AG04449 (cell line): ENCODE results near the gene FGF16.

Experiments
- CTCF ChIA-PET: fragments of 350-600 bp; formaldehyde crosslinking; extraction: SDS; loops from one replicate; lab custom pipeline; 2021; ENCODE audit warnings: antibody characterized with exemption; lab: Yijun Ruan, JAX
- POLR2A ChIA-PET: fragments of 400-600, 350-600 bp; formaldehyde crosslinking; extraction: SDS; loops from one replicate; lab custom pipeline; 2020; ENCODE audit warnings: antibody characterized with exemption, inconsistent platforms; lab: Yijun Ruan, JAX
- DNase-seq: peaks from one replicate; pipeline ENCODE4 v3.0.0-alpha.2; 2010; ENCODE audit warnings: low read depth, low spot score
- H3K4me3 ChIP-seq: 2 replicates; pipeline ENCODE4 v1.5.1; 2011; ENCODE audit warnings: low read depth, mild to moderate bottlenecking, control low read depth, low read length
- CTCF ChIP-seq: IDR thresholded peaks from one replicate; pipeline ENCODE4 v1.5.1; 2011; ENCODE audit warnings: mild to moderate bottlenecking, moderate library complexity, low read length, control low read depth, inconsistent platforms; ENCODE audit not compliant: insufficient read depth; ENCODE audit errors: missing control alignments

Gene FGF16

GRCh38 chrX:77415882-77416281 lies 31.3 kb upstream of the FGF16 start:
- H3K4me3 ChIP-seq: no peak overlapping the region
- POLR2A ChIA-PET: no interaction called here
- TF ChIP-seq CTCF: no peak
- CTCF ChIA-PET: no interaction called here
- no peak for DNase-seq

DNA sequence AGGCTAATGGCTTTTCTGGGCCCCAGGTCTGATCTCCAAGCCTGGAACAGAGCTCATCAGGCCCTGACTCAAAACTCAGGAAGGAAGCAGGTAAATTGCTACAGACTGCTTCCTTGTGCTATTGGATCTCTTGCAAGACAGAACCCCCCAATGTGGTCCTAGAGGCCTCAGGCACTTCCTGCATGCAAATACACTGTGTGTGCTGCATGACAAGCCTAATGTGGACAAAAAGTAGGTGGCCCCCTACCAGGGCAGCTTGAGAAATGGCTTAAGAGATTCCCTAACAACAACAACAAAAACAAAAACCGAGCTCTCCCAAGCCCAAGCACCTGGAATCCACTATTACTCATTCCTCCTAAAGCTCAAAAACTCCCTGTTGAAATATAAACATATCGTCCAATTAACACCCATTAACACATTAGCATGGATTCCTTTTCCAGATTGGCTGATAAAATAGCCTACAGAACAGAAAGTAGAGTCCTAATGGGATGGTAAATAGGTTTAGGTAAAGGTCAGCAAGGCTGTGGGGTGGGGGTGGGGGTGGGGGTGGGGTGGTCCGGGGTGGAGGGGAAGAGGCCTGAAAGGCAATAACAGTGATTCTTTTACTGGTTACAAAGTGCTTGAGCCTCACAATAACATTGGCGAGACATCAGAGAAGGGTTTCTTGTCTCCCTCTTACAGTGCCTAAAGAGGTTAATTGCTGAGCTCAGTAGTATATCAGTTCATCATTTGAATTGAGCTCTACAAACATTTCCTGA lies 24.1 kb upstream of the FGF16 start:
- no peak for TF ChIP-seq CTCF

GRCh38 chrX:77426811-77427210 lies 20.4 kb upstream of the FGF16 start:
- TF ChIP-seq CTCF: no peak
- ChIA-PET POLR2A (no interaction called here), CTCF (no interaction called here)
- H3K4me3 ChIP-seq: no peak overlapping the region
- no peak for DNase-seq

More for the DNA sequence above, 24.1 kb upstream of the FGF16 start:
- no peak overlapping the region for H3K4me3 ChIP-seq
- ChIA-PET POLR2A (no interaction called here), CTCF (no interaction called here)
- no peak for DNase-seq

DNA sequence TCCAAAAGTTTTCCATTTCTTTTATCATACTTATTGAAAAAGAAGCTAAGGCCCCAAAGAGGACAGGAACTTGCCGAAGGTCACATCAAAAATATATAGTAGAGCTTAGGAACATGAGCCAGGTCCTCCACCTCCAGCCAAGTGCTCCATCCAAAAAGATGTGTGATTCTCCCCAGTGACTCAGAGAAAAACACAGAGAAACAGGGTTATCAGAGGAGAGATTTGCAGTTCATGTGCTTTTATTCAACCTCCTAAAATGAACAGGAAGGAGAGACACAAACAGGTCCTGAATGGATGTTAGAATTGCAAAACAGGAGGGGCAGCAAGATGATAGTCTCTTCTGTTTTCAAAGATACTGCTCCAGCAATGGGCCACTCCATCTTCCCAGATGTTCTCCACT lies 19.6 kb upstream of the FGF16 start:
- no peak overlapping the region for H3K4me3 ChIP-seq
- DNase-seq: no peak
- TF ChIP-seq CTCF: no peak
- ChIA-PET POLR2A (no interaction called here), CTCF (no interaction called here)

DNA sequence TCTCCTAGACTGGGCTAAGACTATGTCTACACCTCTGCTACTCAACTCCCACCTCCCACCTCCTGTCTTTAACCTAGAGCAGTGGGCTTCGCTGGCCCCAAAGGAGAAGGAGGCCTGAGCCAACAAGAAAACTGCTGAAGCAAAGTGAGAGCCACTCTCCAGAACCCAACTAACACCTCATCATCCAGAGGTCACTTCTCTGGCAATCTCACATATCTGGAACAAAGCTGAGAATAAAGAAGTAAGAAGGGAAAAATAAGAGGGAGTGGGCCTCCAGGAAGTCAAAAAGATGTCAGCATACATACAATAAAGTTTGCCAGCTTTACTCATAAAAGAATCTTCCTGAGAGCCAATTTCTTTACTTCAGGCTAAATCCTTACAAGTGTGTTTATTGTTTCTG lies 18.6 kb upstream of the FGF16 start:
- no peak for TF ChIP-seq CTCF

GRCh38 chrX:77431227-77431626 lies 16.0 kb upstream of the FGF16 start:
- CTCF ChIA-PET: no interaction called here
- no peak for TF ChIP-seq CTCF
- POLR2A ChIA-PET: no interaction called here
- no peak for DNase-seq
- no peak overlapping the region for H3K4me3 ChIP-seq

More for the DNA sequence above, 18.6 kb upstream of the FGF16 start:
- DNase-seq: no peak
- H3K4me3 ChIP-seq: no peak overlapping the region
- CTCF ChIA-PET: no interaction called here
- POLR2A ChIA-PET: no interaction called here
